Large intestine (tissue), 12 donors: ENCODE results near the gene MGLL. TPM values are rescaled to one million over a fixed set of nuclear protein-coding genes. Genes with fewer than 3 reads are reported as not detected.

Experiments
- DNase-seq, 2 donors: peaks; one replicate each; pipeline versions ENCODE4 v3.0.0 to v3.0.0-alpha.2; 2013
- H3K27ac ChIP-seq: one replicate; pipeline ENCODE4 v1.5.1; 2013; ENCODE audit warnings: low read length
- H3K27me3 ChIP-seq: 2 replicates; pipeline ENCODE4 v1.6.1; 2013; ENCODE audit warnings: low read length; ENCODE audit not compliant: control insufficient read depth, insufficient read depth
- H3K36me3 ChIP-seq: 2 replicates; pipeline ENCODE4 v1.6.1; 2013; ENCODE audit warnings: low read length; ENCODE audit not compliant: control insufficient read depth, insufficient read depth
- H3K4me1 ChIP-seq: one replicate; pipeline ENCODE4 v1.6.1; 2013; ENCODE audit warnings: low read length; ENCODE audit not compliant: control insufficient read depth, insufficient read depth
- H3K4me3 ChIP-seq: one replicate; pipeline ENCODE4 v1.5.1; 2013; ENCODE audit warnings: low read length
- H3K9me3 ChIP-seq: one replicate; pipeline ENCODE4 v1.6.1; 2013; ENCODE audit warnings: mild to moderate bottlenecking, low read depth, low read length, moderate library complexity; ENCODE audit not compliant: control insufficient read depth
- WGBS: methylation state at CpG from one replicate; pipeline ENCODE4 v1.1.5; 2013; ENCODE audit warnings: low lambda C conversion rate; ENCODE audit not compliant: insufficient coverage; 5-methylcytosine and 5-hydroxymethylcytosine counted together
- long read RNA-seq, 11 donors: transcript quantifications; one replicate each; lab custom pipeline, GENCODE V29; 2026
- polyA plus RNA-seq: library from polyadenylated mRNA; unstranded; fragments of 120-200 nt; gene quantifications from one replicate; pipeline ENCODE4 v1.2.1, GENCODE V29; 2013

Gene MGLL
- 22.8 TPM for polyA plus RNA-seq
- long read RNA-seq, donor 1, full-length matches to known transcripts: 9 of 9 reads
- long read RNA-seq, donor 1, partial matches to known transcripts: 0 of 9 reads
- long read RNA-seq, donor 1, other reads (novel, unspliced or antisense): 0 of 9 reads
- long read RNA-seq, donor 2, full-length matches to known transcripts: 16 of 16 reads
- long read RNA-seq, donor 2, partial matches to known transcripts: 0 of 16 reads
- long read RNA-seq, donor 2, other reads (novel, unspliced or antisense): 0 of 16 reads
- long read RNA-seq, donor 3: 0 reads
- long read RNA-seq, donor 4, full-length matches to known transcripts: 1 of 1 reads
- long read RNA-seq, donor 4, partial matches to known transcripts: 0 of 1 reads
- long read RNA-seq, donor 4, other reads (novel, unspliced or antisense): 0 of 1 reads
- long read RNA-seq, donor 5, full-length matches to known transcripts: 5 of 5 reads
- long read RNA-seq, donor 5, partial matches to known transcripts: 0 of 5 reads
- long read RNA-seq, donor 5, other reads (novel, unspliced or antisense): 0 of 5 reads
- long read RNA-seq, donor 6, full-length matches to known transcripts: 9 of 9 reads
- long read RNA-seq, donor 6, partial matches to known transcripts: 0 of 9 reads
- long read RNA-seq, donor 6, other reads (novel, unspliced or antisense): 0 of 9 reads
- long read RNA-seq, donor 7, full-length matches to known transcripts: 20 of 26 reads
- long read RNA-seq, donor 7, partial matches to known transcripts: 6 of 26 reads
- long read RNA-seq, donor 7, other reads (novel, unspliced or antisense): 0 of 26 reads
- long read RNA-seq, donor 8, full-length matches to known transcripts: 21 of 30 reads
- long read RNA-seq, donor 8, partial matches to known transcripts: 9 of 30 reads
- long read RNA-seq, donor 8, other reads (novel, unspliced or antisense): 0 of 30 reads
- long read RNA-seq, donor 9, full-length matches to known transcripts: 7 of 7 reads
- long read RNA-seq, donor 9, partial matches to known transcripts: 0 of 7 reads
- long read RNA-seq, donor 9, other reads (novel, unspliced or antisense): 0 of 7 reads
- long read RNA-seq, donor 10, full-length matches to known transcripts: 14 of 14 reads
- long read RNA-seq, donor 10, partial matches to known transcripts: 0 of 14 reads
- long read RNA-seq, donor 10, other reads (novel, unspliced or antisense): 0 of 14 reads
- long read RNA-seq, donor 11, full-length matches to known transcripts: 14 of 292 reads
- long read RNA-seq, donor 11, partial matches to known transcripts: 253 of 292 reads
- long read RNA-seq, donor 11, other reads (novel, unspliced or antisense): 25 of 292 reads

GRCh38 chr3:127822041-127822681 lies at the start of gene MGLL:
Gene MGLL, minus strand, starts transcription at chr3:127822515. Its CDS starts 197 bp downstream, at chr3:127822318.
- peak; percentile 40 to 72 for DNase-seq
- no CpG with 5 or more reads among the region's 23 CpGs for WGBS
- Histone ChIP-seq H3K9me3 (no peaks in the 10 kb centered on the region), H3K4me3 (peak within 1 kb of the TSS; percentile 61), H3K36me3 (no peaks in the 10 kb centered on the region), H3K27me3 (no peaks in the 10 kb centered on the region), H3K27ac (peak within 1 kb of the TSS; percentile 89), H3K4me1 (peaks cover 49% of the 10 kb centered on the region)

- Histone ChIP-seq H3K27me3 (no peaks in the 10 kb centered on the region), H3K9me3 (no peaks in the 10 kb centered on the region), H3K27ac (no peak overlapping the region), H3K4me3 (no peak overlapping the region), H3K4me1 (no peaks in the 10 kb centered on the region), H3K36me3 (no peaks in the 10 kb centered on the region)
- WGBS: 60% methylated on average over 2 of the region's 4 CpGs
- DNase-seq: no peak
These were observed 47.8 kb upstream of the MGLL start for GRCh38 chr3:127870156-127870555.

- no peaks in the 10 kb centered on the region for H3K9me3 ChIP-seq
- H3K4me1 ChIP-seq: no peaks in the 10 kb centered on the region
- no peak overlapping the region for H3K27ac ChIP-seq
- no peak overlapping the region for H3K4me3 ChIP-seq
- H3K27me3 ChIP-seq: no peaks in the 10 kb centered on the region
- no peak for DNase-seq
- no peaks in the 10 kb centered on the region for H3K36me3 ChIP-seq
These were observed 45.7 kb upstream of the MGLL start for GRCh38 chr3:127867986-127868385.

- no peak for DNase-seq
- 83% methylated on average over 1 of the region's 2 CpGs for WGBS
- H3K27me3 ChIP-seq: no peaks in the 10 kb centered on the region
- no peak overlapping the region for H3K27ac ChIP-seq
- no peaks in the 10 kb centered on the region for H3K4me1 ChIP-seq
- H3K36me3 ChIP-seq: no peaks in the 10 kb centered on the region
- H3K9me3 ChIP-seq: no peaks in the 10 kb centered on the region
- H3K4me3 ChIP-seq: no peak overlapping the region
These were observed 45.1 kb upstream of the MGLL start for GRCh38 chr3:127867412-127867811.

GRCh38 chr3:127865941-127866340 lies 43.6 kb upstream of the MGLL start:
- no CpG with 5 or more reads among the region's 4 CpGs for WGBS
- DNase-seq: no peak
- Histone ChIP-seq H3K4me1 (no peaks in the 10 kb centered on the region), H3K36me3 (no peaks in the 10 kb centered on the region), H3K27me3 (no peaks in the 10 kb centered on the region), H3K9me3 (no peaks in the 10 kb centered on the region), H3K4me3 (no peak overlapping the region), H3K27ac (no peak overlapping the region)

GRCh38 chr3:127860211-127860696 lies 37.9 kb upstream of the MGLL start:
- Histone ChIP-seq H3K27me3 (peaks cover 2% of the 10 kb centered on the region), H3K36me3 (no peaks in the 10 kb centered on the region), H3K9me3 (no peaks in the 10 kb centered on the region), H3K4me1 (no peaks in the 10 kb centered on the region), H3K4me3 (no peak overlapping the region), H3K27ac (no peak overlapping the region)
- DNase-seq: no peak
- WGBS: no CpG with 5 or more reads among the region's 7 CpGs

GRCh38 chr3:127859730-127860129 lies 37.4 kb upstream of the MGLL start:
- H3K9me3 ChIP-seq: no peaks in the 10 kb centered on the region
- no peak overlapping the region for H3K4me3 ChIP-seq
- DNase-seq: no peak
- no peaks in the 10 kb centered on the region for H3K4me1 ChIP-seq
- no peaks in the 10 kb centered on the region for H3K36me3 ChIP-seq
- WGBS: 100% methylated on average over 3 of the region's 6 CpGs
- H3K27me3 ChIP-seq: peaks cover 2% of the 10 kb centered on the region
- no peak overlapping the region for H3K27ac ChIP-seq

- H3K27me3 ChIP-seq: peaks cover 2% of the 10 kb centered on the region
- H3K4me3 ChIP-seq: no peak overlapping the region
- no peaks in the 10 kb centered on the region for H3K9me3 ChIP-seq
- no peak for DNase-seq
- WGBS: no CpG with 5 or more reads among the region's 5 CpGs
- H3K36me3 ChIP-seq: no peaks in the 10 kb centered on the region
- no peaks in the 10 kb centered on the region for H3K4me1 ChIP-seq
- no peak overlapping the region for H3K27ac ChIP-seq
These were observed 36.6 kb upstream of the MGLL start for GRCh38 chr3:127858937-127859336.

- H3K27me3 ChIP-seq: peaks cover 2% of the 10 kb centered on the region
- no peak overlapping the region for H3K27ac ChIP-seq
- no peaks in the 10 kb centered on the region for H3K4me1 ChIP-seq
- no peak for DNase-seq
- WGBS: no CpG with 5 or more reads among the region's 6 CpGs
- no peaks in the 10 kb centered on the region for H3K36me3 ChIP-seq
- H3K4me3 ChIP-seq: no peak overlapping the region
- H3K9me3 ChIP-seq: no peaks in the 10 kb centered on the region
These were observed 36.2 kb upstream of the MGLL start for GRCh38 chr3:127858521-127858920.
